GM21381 (cell line): ENCODE results near the gene TATDN2.
"Not testable (repeated sequence)": the region's sequence is repeated elsewhere in the genome, so short reads cannot be mapped to it uniquely, and the experiment has no call there.

ENCODE experiments used
- ATAC-seq: cut with Tn5 transposase; IDR thresholded peaks from one replicate; pipeline ENCODE4 v1.9.1; 2021; ENCODE audit warnings: mild to moderate bottlenecking, moderate library complexity; ENCODE audit not compliant: unreplicated experiment

Gene TATDN2

GRCh38 chr3:10289077-10289476 lies 40.8 kb downstream of the TATDN2 start:
- ATAC-seq: no peak

DNA sequence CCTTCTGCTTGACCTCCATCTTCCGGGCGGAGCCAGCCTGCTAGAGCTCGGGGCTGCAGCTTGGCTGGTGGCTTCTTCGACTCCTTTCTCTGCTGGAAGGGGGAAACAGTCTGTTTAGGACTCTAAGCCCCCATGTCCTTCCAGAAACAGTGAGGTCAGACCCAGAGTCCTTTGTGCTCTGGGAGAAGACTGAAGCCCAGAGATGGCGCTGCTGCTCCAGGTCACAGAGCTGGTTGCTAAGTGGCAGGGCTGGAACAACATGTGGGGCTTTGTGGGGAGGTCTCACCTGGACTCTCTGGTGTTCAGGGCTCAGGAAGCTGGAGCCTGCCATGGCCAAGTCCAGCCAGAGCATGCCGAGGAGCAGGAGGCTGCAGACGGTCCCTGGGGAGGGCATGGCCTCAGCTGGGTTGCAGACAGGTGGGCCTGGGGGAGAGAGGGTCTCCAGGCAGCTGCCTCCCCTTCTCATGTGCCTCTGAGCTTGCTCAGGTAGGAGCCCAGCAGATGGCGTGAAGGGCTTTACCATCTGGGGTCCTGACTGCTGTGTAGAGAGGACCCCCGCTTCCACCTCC lies 41.6 kb downstream of the TATDN2 start:
- no peak for ATAC-seq

- ATAC-seq: no peak
These were observed 42.4 kb downstream of the TATDN2 start for GRCh38 chr3:10290481-10291176.

GRCh38 chr3:10291641-10292040 lies 43.4 kb downstream of the TATDN2 start:
- ATAC-seq: no peak

DNA sequence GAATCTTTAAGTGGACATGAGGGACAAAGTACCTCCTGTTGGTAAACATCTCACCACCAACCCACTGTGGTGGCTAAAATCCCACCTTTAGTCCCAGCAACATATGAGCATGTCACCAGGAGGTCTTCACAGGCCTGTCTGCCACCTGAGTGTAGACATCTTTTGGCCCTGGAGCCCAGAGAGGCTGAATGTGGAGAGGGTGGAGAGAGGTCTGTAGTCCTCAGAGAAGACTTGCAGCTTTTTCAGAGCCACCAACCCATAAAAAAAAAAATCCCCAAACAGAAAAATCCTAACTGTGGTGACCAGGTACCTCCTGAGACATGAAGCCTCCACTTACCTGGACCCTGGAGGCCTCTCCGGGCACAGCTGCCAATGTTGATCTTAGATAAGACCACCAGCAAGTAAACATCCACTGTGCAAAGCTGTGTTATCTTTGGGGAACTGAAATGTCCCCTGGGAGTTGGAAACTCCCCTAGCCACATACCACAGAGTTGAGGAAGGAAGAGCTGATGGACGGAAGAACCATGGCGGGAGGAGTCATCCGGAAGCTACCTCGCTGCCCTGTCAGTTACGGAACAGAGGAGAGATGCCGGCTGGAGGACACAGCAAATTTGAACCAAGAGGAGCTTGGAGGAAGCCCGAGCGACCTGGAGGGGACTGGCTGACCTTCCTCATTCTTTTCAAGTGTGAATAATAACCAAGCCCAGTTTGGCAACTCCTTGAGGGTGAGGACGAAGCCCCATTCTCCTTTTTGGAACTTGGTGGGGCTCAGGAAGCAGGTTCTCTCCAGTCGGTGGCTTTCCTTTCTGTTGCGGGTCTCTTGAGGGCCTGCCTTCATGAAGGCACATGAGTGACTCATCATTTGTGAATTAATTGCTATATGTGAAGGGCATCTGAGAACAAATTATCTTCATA lies 44.5 kb downstream of the TATDN2 start, which contains the start of gene GHRL:
Gene GHRL (minus strand): TSS at position 443 of the 915 bp plus-strand sequence. CDS start 2,767 bp downstream, outside the sequence.
- peak; percentile 72 for ATAC-seq

- no peak for ATAC-seq
These were observed 45.8 kb downstream of the TATDN2 start for GRCh38 chr3:10294030-10294586.

DNA sequence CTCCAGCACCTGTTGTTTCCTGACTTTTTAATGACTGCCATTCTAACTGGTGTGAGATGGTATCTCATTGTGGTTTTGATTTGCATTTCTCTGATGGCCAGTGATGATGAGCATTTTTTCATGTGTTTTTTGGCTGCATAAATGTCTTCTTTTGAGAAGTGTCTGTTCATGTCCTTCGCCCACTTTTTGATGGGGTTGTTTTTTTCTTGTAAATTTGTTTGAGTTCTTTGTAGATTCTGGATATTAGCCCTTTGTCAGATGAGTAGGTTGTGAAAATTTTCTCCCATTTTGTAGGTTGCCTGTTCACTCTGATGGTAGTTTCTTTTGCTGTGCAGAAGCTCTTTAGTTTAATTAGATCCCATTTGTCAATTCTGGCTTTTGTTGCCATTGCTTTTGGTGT lies 49.8 kb downstream of the TATDN2 start:
- not testable (repeated sequence) for ATAC-seq

GRCh38 chr3:10299175-10299574 lies 50.9 kb downstream of the TATDN2 start:
- no peak for ATAC-seq

GRCh38 chr3:10299679-10300078 lies 51.4 kb downstream of the TATDN2 start:
- ATAC-seq: peak; percentile 73

- peak; percentile 15 for ATAC-seq
These were observed 51.8 kb downstream of the TATDN2 start for GRCh38 chr3:10300087-10300486.

GRCh38 chr3:10303105-10303504 lies 54.8 kb downstream of the TATDN2 start:
- ATAC-seq: no peak

DNA sequence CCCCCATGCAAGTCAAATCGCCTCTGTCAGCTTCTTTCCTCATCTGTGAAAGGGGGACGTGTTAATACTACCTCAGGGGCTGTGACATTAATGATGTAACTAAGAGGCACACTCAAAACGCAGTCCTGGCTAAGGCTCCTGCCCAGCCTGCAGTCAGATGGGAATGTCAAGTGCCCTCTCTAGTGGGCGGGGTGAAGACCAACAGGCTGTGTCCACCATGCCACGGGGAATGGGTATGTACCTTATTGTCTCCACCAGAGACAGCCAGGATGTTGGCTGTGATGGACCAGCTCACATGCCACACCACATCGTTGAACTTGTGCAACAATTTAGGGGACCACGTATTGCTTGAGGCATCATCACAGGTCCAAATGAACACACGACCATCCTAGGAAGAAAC lies 55.5 kb downstream of the TATDN2 start:
- ATAC-seq: no peak

- ATAC-seq: no peak
These were observed 56.6 kb downstream of the TATDN2 start for GRCh38 chr3:10304905-10305304.

- no peak for ATAC-seq
These were observed 57.2 kb downstream of the TATDN2 start for GRCh38 chr3:10305331-10305902.

GRCh38 chr3:10306156-10306555 lies 57.9 kb downstream of the TATDN2 start:
- ATAC-seq: no peak

- no peak for ATAC-seq
These were observed 60.4 kb downstream of the TATDN2 start for GRCh38 chr3:10308678-10309077.

- no peak for ATAC-seq
These were observed 61.5 kb downstream of the TATDN2 start for GRCh38 chr3:10309736-10310135.

DNA sequence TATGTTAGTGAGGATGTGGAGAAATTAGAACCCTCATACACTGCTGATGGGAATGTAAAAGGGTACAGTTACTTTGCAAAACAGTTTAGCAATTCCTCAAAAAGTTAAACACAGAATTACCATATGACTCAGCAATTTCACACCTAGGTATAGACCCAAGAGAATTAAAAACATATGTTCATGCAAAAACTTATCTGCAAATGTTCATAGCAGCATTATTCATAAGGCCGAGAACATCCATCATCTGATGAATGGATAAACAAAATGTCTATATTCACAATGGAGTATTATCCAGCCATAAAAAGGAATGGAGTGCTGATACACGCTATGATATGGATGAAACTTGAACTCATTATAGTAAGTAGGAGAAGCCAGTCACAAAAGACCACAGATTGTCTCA lies 62.3 kb downstream of the TATDN2 start:
- ATAC-seq: no peak

- ATAC-seq: no peak
These were observed 63.5 kb downstream of the TATDN2 start for GRCh38 chr3:10311710-10312109.

DNA sequence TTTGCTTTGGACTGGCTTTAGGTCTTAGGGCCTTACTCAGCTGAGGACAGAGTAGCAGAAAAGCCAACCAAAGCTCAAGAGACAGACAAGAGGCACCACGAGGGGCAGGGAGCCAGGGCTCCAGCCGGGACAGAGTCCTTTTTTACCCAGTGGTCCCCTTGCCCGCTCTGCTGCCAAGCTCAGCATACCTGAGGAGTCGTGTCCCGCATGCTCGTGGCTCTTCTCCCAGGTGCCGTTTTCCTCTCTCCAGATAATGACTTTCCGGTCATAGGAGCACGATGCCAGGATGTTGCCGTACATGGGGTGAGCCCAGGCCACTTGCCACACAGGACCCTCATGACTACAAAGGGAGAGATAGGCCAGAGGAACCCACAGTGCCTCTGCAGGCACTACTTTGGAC lies 64.1 kb downstream of the TATDN2 start:
- ATAC-seq: no peak

- no peak for ATAC-seq
These were observed 64.6 kb downstream of the TATDN2 start for GRCh38 chr3:10312861-10313260.
